Activated CD4-positive, alpha-beta T cell treated with anti-CD3 and anti-CD28 coated beads for 4 hours (primary cell): ENCODE measurements around the gene NPAS1.
A peak's percentile ranks its signal among the peaks of the same experiment; 100 is the strongest.

Experiments used
- DNase-seq, 2 donors: peaks; one replicate each; pipeline ENCODE4 v3.0.0-alpha.2; 2020

NPAS1 gene

GRCh38 chr19:47021536-47022139 lies 2.0 kb downstream of the NPAS1 start:
- DNase-seq = no peak

DNA sequence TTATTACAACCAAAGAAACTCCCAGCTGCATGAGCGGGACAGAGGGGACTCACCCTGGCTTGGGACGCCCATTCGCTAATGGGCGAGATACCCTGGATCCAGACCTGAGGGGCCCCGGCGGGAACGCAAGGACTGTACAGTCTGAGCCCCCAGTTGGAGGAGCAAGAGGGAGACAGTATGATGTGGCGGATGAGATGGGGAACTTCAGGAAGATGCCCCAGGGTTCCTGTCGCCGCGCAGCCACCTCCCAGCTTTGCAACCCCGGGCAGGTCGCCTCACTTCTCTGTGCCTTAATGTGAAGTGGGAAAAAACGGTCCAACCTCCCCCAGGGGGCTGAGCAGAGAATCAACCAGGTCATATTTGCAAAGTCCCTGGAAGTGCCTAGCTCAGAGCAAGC lies 2.5 kb downstream of the NPAS1 start:
- no peak for DNase-seq

DNA sequence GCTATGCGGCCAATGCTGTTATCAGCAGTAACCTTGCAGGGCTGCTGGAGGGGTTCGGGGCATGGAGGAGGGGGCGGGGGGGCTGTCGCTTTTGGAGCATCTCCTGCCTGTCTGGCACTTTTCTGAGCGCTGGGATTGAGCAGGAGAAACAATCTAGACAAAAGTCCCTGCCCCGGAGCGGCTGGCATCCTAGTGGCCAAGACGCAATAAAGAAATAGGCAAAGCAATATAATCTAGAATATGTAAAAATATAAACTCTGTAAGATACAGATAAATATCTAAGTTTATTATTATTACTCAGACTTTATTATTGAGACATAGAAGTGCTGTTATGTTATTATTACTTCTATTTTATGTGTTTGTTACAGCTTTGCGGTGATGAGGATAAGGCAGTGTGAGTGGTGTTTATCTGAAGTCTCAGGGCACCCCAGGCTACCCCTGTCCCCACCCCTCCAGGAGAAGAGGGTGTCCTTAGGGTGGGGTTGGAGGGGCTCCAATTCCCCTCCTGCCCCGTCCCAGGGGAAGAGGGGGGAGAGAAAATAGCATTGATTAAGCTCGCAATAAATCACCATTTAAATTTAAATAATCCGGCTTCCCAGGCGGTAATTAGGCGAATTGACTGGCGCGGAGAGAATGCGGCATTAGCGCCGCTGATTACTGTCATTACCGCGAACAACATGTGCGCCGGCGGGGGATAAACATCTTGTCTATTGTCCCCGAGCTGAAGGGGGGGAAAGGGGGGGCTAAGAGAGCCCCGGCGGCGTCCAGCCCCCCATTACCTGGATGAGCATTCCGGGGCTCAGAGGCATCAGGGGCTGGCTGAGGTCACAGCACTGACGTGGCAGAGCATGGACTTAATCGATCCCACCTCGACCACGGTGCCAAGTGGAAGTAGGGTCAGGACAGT lies 3.2 kb downstream of the NPAS1 start:
- no peak for DNase-seq

DNA sequence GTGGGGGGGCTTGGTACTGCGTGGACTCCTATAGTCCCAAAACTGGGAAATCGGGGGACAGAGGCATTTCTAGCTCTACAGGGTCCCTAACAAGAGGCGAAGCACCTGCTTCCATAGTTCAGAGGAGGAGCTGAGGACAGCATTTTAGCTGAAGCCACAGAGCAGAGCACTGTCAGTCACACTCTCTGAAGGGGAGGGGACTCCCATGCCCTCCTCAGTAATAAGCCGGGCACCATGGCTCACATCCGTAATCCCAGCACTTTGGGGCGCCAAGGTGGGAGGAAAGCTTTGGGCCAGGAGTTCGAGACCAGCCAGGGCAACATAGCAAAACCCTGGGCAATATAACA lies 3.8 kb downstream of the NPAS1 start:
- DNase-seq = no peak

DNA sequence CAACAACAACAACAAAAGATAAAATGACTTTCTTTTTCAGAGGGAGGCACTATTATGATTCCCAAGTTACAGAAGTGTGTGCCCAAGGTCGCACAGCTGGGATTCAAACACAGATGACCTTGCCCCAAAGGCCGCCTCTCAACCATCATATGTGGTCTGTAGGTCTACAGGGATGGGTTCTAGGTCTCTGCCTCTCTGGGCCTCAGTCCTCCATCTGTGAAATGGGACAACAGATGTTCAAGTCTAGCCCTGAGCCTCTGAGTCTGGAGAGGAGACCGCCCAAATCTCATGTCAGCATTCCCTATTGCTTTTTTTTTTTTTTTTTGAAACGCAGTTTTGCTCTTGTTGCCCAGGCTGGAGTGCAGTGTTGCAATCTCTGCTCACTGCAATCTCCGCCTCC lies 4.9 kb downstream of the NPAS1 start:
- DNase-seq = no peak

- DNase-seq = no peak
These were observed 6.5 kb downstream of the NPAS1 start for GRCh38 chr19:47026156-47026555.

DNA sequence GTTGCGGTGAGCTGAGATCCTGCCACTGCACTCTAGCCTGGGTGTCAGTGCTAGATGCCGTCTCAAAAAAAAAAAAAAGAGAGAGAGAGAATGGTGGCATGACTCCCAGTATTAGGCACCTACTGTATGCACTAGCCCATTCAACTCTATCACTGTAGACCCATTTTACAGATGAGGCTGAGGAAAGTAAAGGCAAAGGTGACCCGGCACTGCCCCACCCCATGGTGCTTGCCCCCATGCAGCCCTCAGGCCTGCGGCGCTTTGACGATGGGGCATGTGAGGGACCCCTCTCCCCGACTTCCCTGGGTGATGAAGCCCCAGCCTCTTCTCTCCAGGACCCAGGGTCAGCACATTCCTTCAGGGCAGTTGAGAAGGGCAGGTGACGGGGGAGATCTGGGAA lies 7.3 kb downstream of the NPAS1 start:
- DNase-seq = no peak

GRCh38 chr19:47027586-47028088 lies 8.0 kb downstream of the NPAS1 start:
- DNase-seq = no peak

GRCh38 chr19:47028195-47028601 lies 8.6 kb downstream of the NPAS1 start:
- DNase-seq = no peak

GRCh38 chr19:47032171-47032811 lies 12.7 kb downstream of the NPAS1 start:
- peak; percentile 64 to 73 for DNase-seq

- DNase-seq = peak; percentile 95 to 96
These were observed 15.8 kb downstream of the NPAS1 start for GRCh38 chr19:47035127-47036096.

GRCh38 chr19:47036097-47036651 lies 16.5 kb downstream of the NPAS1 start:
- DNase-seq = peak in 1 of 2 donors; percentile 20

GRCh38 chr19:47037766-47038165 lies 18.1 kb downstream of the NPAS1 start:
- no peak for DNase-seq

GRCh38 chr19:47039239-47039874 lies 19.7 kb downstream of the NPAS1 start:
- DNase-seq = no peak

- no peak for DNase-seq
These were observed 21.2 kb downstream of the NPAS1 start for GRCh38 chr19:47040869-47041268.

DNA sequence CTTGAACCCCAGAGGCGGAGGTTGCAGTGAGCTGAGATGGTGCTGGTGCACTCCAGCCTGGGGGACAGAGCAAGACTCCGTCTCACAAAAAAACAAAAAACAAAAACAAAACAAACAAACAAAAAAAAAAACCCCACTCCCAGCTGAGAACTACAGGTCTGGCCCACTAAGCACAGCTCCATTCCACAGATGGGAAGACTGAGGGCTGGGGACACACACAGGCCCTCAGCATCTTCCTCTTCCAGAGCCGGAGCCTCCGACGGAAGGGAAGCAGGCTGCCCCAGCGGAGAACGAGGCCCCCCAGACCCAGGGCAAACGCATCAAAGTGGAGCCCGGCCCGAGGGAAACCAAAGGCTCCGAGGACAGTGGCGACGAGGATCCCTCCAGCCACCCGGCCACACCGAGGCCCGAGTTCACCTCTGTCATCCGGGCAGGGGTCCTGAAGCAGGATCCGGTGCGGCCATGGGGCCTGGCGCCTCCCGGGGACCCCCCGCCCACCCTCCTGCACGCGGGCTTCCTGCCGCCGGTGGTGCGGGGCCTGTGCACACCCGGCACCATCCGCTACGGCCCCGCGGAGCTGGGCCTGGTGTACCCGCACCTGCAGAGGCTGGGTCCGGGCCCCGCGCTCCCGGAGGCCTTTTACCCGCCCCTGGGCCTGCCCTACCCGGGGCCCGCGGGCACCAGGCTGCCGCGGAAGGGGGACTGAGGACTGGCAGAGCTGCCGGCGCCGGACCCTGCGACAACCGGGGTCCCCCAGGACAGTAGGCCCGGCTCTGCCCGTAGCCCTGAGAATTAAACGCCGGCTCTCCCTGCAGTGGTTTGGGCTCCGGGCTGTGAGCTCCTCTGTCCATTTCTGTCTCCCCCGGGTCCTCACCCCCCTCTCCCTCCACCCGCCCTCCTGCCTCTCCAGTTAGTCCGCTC lies 25.6 kb downstream of the NPAS1 start:
- DNase-seq = no peak

DNA sequence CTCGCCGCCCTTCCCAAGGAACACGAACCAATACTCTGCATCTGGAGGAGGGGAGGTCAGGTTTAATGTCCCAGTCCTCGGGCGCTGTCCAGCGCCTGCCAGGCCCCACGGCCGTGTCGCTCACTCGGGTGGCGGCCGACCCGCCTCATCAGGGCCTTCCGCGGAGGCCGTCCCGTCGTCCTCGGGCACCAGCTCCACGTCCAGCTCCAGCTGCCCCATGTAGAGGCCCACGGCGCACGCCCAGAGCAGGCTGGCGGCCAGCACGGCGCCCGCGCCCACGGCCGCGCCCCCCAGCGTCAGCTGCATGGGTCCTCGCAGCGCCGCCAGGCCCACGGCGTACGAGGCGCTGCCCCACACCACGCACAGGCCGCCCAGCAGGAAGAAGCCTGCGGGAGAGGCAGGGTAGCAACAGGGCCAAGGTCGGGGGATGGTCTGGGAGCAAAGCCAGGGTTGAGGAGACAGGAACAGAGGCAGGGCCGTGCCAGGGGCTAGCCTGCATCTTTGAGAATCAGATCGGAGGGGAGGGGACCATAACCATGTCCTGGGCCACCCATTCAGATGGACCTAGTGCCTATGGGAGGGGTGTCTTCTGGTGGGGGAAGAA lies 26.3 kb downstream of the NPAS1 start:
- DNase-seq = no peak

GRCh38 chr19:47047272-47047762 lies 27.7 kb downstream of the NPAS1 start:
- DNase-seq = no peak

- peak; percentile 46 to 48 for DNase-seq
These were observed 28.2 kb downstream of the NPAS1 start for GRCh38 chr19:47047763-47048405.
